G401 (cell line): ENCODE data around the gene ABHD2. TPM values are rescaled to one million over a fixed set of nuclear protein-coding genes. Genes with fewer than 3 reads are reported as not detected.
"Not testable (repeated sequence)": the region's sequence is repeated elsewhere in the genome, so short reads cannot be mapped to it uniquely, and the experiment has no call there.

Source experiments
- DNase-seq: peaks from one replicate; pipeline ENCODE4 v3.0.0-alpha.2; 2015; ENCODE audit warnings: low spot score
- in situ Hi-C: cut with HindIII; loops from 2 replicates; pipeline ENCODE4 v1.10.0; 2016; ENCODE audit warnings: low sequenced_read_pairs, mixed read lengths
- total RNA-seq: library from RNA; depleted of rRNA; stranded (reverse); fragments of >200 nt; shearing (Covaris generic); gene quantifications from 2 replicates; pipeline ENCODE4 v1.2.3, GENCODE V29; 2014; rRNA removed

Gene ABHD2
- total RNA-seq, result 11.0 and 12.4 TPM in 2 replicates

GRCh38 chr15:89087830-89088604 lies at the start of gene ABHD2:
Gene ABHD2 (plus strand): TSS chr15:89088456. CDS start chr15:89116328, 27,872 bp downstream.
- in situ Hi-C loops, result no loop called here
- DNase-seq, result peak; percentile 100

DNA sequence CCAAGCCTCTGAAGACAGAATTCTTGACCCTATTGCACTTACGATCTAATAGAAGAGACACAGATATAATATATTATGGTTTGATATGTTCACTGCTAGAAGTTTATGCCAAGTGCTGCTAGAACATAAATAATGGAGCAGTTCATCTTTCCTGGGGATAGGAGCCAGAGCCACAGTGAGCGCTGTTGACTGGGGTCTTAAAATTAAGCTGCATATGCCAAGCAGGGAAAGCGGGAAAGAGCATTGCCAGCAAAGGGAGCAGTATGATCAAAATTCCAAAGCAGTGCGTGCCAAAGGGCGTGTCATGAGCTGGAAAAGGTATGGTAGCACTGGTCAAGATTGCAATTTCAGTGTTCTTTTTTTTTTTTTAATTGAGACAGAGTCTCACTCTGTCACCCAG lies 49.1 kb upstream of the ABHD2 start:
- in situ Hi-C loops, result no loop called here
- no peak for DNase-seq

- in situ Hi-C loops, result no loop called here
- no peak for DNase-seq
Measured at GRCh38 chr15:89041507-89041906, 46.7 kb upstream of the ABHD2 start.

DNA sequence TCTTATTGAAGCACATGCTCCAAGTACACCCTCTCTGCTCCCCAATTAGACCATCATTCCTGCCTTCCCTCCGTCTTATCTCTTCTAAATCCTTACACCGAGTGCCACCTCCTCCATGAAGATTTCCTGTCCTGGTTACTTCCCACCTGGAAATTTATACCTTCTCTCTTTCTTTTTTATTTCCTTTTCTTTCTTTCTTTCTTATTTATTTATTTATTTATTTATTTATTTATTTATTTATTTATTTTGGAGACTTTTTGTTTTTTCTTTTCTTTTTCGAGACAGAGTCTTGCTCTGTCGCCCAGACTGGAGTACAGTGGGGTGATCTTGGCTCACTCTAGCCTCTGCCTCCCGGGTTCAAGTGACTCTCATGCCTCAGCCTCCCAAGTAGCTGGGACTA lies 45.9 kb upstream of the ABHD2 start:
- DNase-seq, result no peak
- in situ Hi-C loops, result no loop called here

GRCh38 chr15:89043031-89044002 lies 44.9 kb upstream of the ABHD2 start:
- no peak for DNase-seq
- in situ Hi-C loops, result no loop called here

- DNase-seq, in situ Hi-C loops: not testable (repeated sequence)
Measured at GRCh38 chr15:89049016-89049666, 39.1 kb upstream of the ABHD2 start.

DNA sequence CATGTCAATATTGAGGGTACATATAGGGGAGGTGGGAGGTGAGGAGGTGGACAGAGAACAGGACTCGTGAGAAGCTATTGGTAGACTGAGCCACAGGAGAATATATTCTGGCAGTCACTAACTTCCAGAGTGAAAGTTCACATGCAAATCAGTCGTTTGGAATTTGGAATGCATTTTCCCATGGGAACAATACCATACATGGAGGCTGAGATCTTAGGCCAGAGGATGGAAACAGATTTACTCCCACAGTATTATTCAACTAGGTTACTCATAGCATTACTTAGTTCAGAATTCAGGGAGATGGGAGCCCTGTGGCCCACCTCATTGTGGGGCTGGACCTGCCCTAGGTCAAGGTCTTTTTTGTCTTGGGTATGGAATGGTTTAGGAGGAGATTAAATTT lies 36.4 kb upstream of the ABHD2 start:
- in situ Hi-C loops, result no loop called here
- DNase-seq, result no peak

DNA sequence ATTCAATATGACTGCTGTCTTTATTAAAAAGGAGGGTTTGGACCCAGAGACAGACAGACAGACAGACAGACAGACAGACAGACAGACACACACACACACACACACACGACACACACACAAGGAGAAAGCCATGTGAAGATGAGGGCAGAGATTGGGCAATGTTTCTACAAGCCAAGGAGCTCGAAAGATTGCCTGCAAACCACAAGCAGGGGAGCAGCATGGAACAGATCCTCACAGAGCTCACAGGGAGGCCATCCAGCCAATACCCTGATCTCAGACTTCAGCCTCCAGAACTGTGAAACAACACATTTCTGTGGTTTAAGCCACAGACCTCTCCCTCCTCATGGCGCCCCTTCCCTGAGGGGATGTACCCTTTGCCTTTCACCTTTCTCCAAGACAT lies 35.8 kb upstream of the ABHD2 start:
- in situ Hi-C loops, result no loop called here

DNA sequence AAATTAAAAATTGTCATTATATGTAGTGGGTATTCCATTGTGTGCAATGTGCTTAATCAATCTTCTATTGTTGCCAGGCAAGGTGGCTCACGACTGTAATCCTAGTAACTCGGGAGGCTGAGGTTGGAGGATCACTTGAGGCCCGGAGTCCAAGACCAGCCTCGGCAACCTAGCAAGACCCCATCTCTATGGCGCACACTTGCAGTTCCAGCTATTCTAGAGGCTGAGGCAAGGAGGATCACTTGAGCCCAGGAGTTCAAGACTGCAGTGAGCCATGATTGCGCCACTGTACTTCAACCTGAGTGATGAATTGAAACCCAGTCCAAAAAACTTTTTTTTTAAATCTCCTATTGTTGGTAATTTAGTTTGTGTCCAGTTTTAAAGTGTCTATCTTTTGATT lies 33.4 kb upstream of the ABHD2 start:
- DNase-seq, result no peak
- in situ Hi-C loops, result loop anchor here (5.0 kb wide), 1 partner anchor 52 kb away; no protein-coding TSS in a partner anchor

More for the DNA sequence above, 35.8 kb upstream of the ABHD2 start:
- DNase-seq, result no peak

DNA sequence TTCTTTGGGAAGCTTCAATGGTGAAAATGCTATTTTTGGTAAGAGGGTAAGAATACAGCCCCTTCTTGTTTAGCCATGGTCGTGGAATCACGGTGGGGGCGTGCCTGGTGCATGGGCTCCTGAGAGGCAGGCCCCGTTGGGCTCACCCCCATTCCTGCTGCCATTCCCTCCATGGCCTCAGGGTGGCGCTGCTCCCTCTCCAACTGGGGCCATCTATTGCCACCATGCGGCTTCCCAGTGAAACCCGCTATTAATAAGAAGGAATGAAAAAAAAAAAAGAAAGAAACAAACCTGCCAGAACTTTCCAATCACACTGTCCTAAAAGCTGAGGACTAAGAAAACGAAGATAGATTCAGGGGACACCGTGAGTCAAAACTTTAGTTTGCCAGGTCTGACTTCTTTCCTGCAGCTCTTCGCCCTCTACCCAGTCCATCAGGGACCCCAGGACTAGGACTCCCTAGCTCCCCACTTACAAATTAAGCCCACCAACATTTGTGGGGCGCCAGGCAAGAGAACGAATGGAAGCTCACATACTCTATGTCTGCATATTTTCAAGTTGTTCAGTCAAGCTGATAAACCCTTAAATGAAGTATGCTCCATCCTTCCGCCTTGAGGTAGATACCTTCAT lies 30.6 kb upstream of the ABHD2 start:
- in situ Hi-C loops, result loop anchor here (5.0 kb wide), 1 partner anchor 50 kb away; no protein-coding TSS in a partner anchor
- peak; percentile 80 for DNase-seq

GRCh38 chr15:89058376-89058775 lies 29.9 kb upstream of the ABHD2 start:
- in situ Hi-C loops, result loop anchor here (5.0 kb wide), 1 partner anchor 49 kb away; no protein-coding TSS in a partner anchor
- DNase-seq, result no peak

GRCh38 chr15:89058876-89059405 lies 29.3 kb upstream of the ABHD2 start:
- in situ Hi-C loops, result loop anchor here (5.0 kb wide), 1 partner anchor 48 kb away; no protein-coding TSS in a partner anchor
- peak; percentile 53 for DNase-seq

DNA sequence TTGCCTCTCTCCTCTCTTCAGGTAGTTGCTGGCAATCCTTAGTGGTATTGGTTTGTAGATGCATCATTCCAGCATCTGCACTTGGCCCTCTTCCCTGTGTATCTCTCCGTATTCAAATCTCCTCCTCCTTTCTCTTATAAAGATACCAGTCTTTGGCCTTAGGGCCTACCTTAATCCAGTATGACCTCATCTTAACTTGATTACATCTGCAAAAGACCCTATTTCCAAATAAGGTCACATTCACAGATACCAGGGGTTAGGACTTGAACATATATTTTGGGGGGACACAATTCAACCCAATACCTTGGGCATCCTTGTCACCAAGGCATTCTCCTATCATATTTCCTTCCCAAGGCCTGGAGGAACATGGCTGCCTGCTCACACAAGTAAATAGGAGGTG lies 22.0 kb upstream of the ABHD2 start:
- in situ Hi-C loops, result no loop called here
- no peak for DNase-seq

DNA sequence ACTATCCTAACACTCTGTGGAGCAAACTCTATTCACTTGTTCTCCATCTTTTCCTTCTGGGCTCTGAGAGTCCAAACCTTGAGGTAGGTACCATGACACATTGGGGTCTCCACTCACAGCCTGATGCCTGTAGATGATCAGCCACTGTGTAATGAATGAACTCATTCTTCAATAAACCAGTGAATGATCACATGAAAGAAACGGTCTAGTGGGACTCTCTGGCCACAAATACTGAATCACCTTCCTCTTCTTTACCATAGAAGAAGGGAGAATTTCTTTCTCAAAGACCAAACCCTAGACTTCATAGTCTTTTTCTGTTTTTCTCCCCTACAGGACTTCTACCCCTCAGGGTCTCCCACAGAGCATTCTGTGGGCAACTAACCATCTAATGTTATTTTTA lies 20.5 kb upstream of the ABHD2 start:
- in situ Hi-C loops, result no loop called here
- no peak for DNase-seq

- DNase-seq, result no peak
- in situ Hi-C loops, result no loop called here
Measured at GRCh38 chr15:89068325-89068784, 19.9 kb upstream of the ABHD2 start.

- DNase-seq, result no peak
- in situ Hi-C loops, result no loop called here
Measured at GRCh38 chr15:89070197-89071124, 17.8 kb upstream of the ABHD2 start.

- in situ Hi-C loops, result no loop called here
- no peak for DNase-seq
Measured at GRCh38 chr15:89071471-89071870, 16.8 kb upstream of the ABHD2 start.
